Cardiac muscle cell (in vitro differentiated cells and primary cell): ENCODE results near the gene UBQLN2. TPM values are rescaled to one million over a fixed set of nuclear protein-coding genes. Genes with fewer than 3 reads are reported as not detected.
"Not testable (repeated sequence)": the region's sequence is repeated elsewhere in the genome, so short reads cannot be mapped to it uniquely, and the experiment has no call there.

ENCODE experiments used
- DNase-seq, 2 donors: peaks; one replicate each; pipeline versions ENCODE4 v3.0.0 to v3.0.0-alpha.2; 2010 to 2017; ENCODE audit warnings: low read depth in 1 of 2, low spot score in 1 of 2
- H3K27ac ChIP-seq: fragments of 200-600 bp; sonication (generic); 2 replicates; pipeline ENCODE4 v1.5.1; 2016
- H3K27me3 ChIP-seq: fragments of 200-600 bp; sonication (generic); 2 replicates; pipeline ENCODE4 v1.6.0; 2016; ENCODE audit warnings: control low read depth
- H3K36me3 ChIP-seq: fragments of 200-600 bp; sonication (generic); 2 replicates; pipeline ENCODE4 v1.5.1; 2016; ENCODE audit warnings: control low read depth
- H3K4me1 ChIP-seq: fragments of 200-600 bp; sonication (generic); 2 replicates; pipeline ENCODE4 v1.8.1; 2017; ENCODE audit warnings: low read depth, mild to moderate bottlenecking, mixed run types
- H3K4me3 ChIP-seq: fragments of 200-600 bp; sonication (generic); 2 replicates; pipeline ENCODE4 v1.5.1; 2016; ENCODE audit warnings: mild to moderate bottlenecking
- H3K9me3 ChIP-seq: fragments of 200-600 bp; sonication (generic); 2 replicates; pipeline ENCODE4 v1.5.1; 2017; ENCODE audit warnings: low read depth, mild to moderate bottlenecking, control low read depth
- CTCF ChIP-seq: IDR thresholded peaks from 2 replicates; pipeline ENCODE4 v1.5.1; 2012; ENCODE audit warnings: low read depth, mild to moderate bottlenecking, low read length
- polyA plus RNA-seq: library from polyadenylated mRNA; unstranded; fragments of >200 nt; fragmentation: Nextera tagmentation; extraction: Ambion mirVana; gene quantifications from 2 replicates; pipeline ENCODE4 v1.2.1, GENCODE V29; 2016
- total RNA-seq: library from RNA; depleted of rRNA; stranded (reverse); fragments of >200 nt; gene quantifications from 2 replicates; pipeline ENCODE4 v1.2.3, GENCODE V29; 2016

UBQLN2 gene
- total and polyA plus RNA-seq, 2 experiments from 2014 or later = 28.0 to 67.5 TPM

- DNase-seq = no peak
- Histone ChIP-seq H3K36me3 (no peaks in the 10 kb centered on the region), H3K27ac (no peak overlapping the region), H3K4me1 (no peaks in the 10 kb centered on the region), H3K27me3 (no peaks in the 10 kb centered on the region), H3K9me3 (no peaks in the 10 kb centered on the region), H3K4me3 (no peak overlapping the region)
- TF ChIP-seq CTCF = no peak
Measured at GRCh38 chrX:56574861-56575260, 11.4 kb downstream of the UBQLN2 start.

DNA sequence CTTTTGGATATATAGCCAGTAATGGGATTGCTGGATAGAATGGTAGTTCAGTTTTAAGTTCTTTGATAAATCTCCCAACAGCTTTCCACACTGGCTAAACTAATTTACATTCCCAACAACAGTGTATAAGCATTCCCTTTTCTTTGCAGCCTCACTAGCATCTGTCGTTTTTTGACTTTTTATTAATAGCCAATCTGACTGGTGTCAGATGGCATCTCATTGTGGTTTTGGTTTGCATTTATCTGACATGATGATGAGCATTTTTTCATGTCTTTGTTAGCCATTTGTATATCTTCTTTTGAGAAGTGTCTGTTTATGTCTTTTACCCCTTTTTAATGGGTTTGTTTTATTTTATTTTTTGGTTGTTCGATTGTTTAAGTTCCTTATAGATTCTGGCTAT lies 13.3 kb downstream of the UBQLN2 start:
- DNase-seq = no peak
- H3K27me3 ChIP-seq = no peaks in the 10 kb centered on the region
- H3K4me1 ChIP-seq = no peaks in the 10 kb centered on the region
- no peaks in the 10 kb centered on the region for H3K36me3 ChIP-seq
- TF ChIP-seq CTCF = no peak
- H3K9me3 ChIP-seq = no peaks in the 10 kb centered on the region
- H3K4me3 ChIP-seq = no peak overlapping the region
- H3K27ac ChIP-seq = no peak overlapping the region

DNA sequence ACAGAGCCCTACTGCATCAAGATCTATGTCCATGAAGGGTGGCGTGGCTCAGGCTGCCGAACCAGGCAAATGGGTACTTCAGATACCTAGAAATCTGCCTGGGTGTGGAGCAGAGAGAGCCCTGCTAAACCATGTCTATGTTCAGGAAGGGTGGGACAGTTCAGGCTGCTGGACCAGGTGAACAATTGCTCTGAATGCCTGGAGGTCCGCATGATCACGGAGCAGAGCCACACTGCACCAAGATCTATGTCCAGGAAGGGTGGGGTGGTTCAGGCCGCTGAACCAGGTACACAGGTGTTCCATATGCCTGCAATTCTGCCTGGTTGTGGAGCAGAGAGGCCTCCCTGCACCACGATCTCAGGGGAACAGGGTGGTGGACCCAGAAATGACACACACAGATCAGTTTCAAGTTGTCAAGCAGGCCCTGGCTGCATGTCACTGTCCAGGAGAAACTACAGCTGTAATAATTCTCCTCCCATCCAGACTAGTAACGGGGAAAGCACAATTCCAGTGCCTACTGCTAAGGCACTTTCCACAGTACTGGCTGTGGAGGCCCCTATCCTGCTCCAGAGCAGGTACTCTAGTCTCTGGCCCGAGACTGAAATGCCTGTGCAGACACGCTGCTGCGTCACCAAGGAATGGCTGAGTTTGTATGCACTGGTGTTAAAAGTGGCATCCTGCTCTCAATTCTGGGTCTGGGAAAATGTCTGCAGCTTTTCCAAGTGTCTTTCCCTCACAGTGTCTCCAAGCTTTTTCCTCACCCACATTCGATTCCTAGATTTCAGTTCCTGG lies 25.2 kb downstream of the UBQLN2 start:
- Histone ChIP-seq H3K36me3 (no peaks in the 10 kb centered on the region), H3K4me1 (no peaks in the 10 kb centered on the region), H3K9me3 (no peaks in the 10 kb centered on the region), H3K27ac (no peak overlapping the region), H3K4me3 (no peak overlapping the region), H3K27me3 (no peaks in the 10 kb centered on the region)
- TF ChIP-seq CTCF = no peak
- DNase-seq = no peak

DNA sequence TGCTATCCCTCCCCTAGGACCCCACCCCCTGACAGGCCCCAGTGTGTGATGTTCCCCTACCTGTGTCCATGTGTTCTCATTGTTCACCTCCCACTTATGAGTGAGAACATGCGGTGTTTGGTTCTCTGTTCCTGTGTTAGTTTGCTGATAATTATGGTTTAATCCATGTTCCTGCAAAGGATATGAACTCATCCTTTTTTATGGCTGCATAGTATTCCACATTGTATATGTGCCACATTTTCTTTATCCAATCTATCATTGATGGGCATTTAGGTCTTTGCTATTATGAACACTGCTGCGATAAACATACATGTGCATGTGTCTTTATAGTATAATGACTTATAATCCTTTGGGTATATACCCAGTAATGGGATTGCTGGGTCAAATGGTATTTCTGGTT lies 28.4 kb downstream of the UBQLN2 start:
- H3K9me3 ChIP-seq, H3K36me3 ChIP-seq, H3K4me3 ChIP-seq, H3K27me3 ChIP-seq, H3K27ac ChIP-seq, DNase-seq, H3K4me1 ChIP-seq: not testable (repeated sequence)

DNA sequence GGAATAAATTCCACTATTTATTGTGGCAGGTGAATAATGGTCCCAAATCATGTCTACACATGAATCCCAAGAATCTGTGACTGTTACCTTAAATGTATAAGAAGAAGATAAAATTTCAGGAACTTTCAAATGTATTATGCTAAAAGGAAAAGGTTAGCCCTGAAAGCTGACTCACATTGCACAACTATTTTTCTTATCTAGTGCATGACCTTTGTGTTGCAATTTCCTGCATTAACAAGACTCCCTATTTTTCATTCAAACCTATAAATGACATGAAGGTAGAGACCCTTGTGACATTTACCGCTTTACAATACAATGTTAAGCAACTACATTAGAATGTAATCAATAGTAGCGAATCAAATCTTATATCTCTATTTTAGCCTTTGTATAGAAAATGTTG lies 36.7 kb downstream of the UBQLN2 start:
- peak in 1 of 2 donors; percentile 25 for DNase-seq
- no peak overlapping the region for H3K27ac ChIP-seq
- TF ChIP-seq CTCF = no peak

DNA sequence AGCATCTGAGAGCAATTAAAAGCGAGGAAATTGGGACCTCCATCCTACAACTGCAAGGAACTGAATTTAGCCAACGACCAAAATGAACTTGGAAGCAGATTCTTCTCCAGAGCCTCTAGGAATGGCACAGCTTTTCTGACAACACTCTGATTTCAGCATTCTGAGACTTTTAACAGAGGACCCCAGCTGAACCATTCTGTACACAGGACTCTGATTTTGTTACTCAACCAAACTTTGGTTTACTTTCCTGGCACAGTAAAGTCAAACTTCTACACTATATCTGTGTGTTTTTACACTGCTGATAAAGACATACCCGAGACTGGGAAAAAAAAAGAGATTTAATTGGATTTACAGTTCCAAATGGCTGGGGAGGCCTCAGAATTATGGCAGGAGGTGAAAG lies 37.6 kb downstream of the UBQLN2 start:
- H3K27ac ChIP-seq = no peak overlapping the region
- H3K27me3 ChIP-seq = no peaks in the 10 kb centered on the region
- H3K36me3 ChIP-seq = no peaks in the 10 kb centered on the region
- no peak overlapping the region for H3K4me3 ChIP-seq
- H3K4me1 ChIP-seq = no peaks in the 10 kb centered on the region
- DNase-seq = no peak
- no peak for TF ChIP-seq CTCF
- H3K9me3 ChIP-seq = no peaks in the 10 kb centered on the region

More for the DNA sequence above, 36.7 kb downstream of the UBQLN2 start:
- Histone ChIP-seq H3K4me1 (no peaks in the 10 kb centered on the region), H3K27me3 (no peaks in the 10 kb centered on the region), H3K4me3 (no peak overlapping the region), H3K36me3 (no peaks in the 10 kb centered on the region), H3K9me3 (no peaks in the 10 kb centered on the region)
